ENCODE data around the gene ANKHD1. TPM values are rescaled to one million over a fixed set of nuclear protein-coding genes. Genes with fewer than 3 reads are reported as not detected.

Gene ANKHD1
- total RNA-seq, 1 donor from 2014 or later: 104 TPM

DNA sequence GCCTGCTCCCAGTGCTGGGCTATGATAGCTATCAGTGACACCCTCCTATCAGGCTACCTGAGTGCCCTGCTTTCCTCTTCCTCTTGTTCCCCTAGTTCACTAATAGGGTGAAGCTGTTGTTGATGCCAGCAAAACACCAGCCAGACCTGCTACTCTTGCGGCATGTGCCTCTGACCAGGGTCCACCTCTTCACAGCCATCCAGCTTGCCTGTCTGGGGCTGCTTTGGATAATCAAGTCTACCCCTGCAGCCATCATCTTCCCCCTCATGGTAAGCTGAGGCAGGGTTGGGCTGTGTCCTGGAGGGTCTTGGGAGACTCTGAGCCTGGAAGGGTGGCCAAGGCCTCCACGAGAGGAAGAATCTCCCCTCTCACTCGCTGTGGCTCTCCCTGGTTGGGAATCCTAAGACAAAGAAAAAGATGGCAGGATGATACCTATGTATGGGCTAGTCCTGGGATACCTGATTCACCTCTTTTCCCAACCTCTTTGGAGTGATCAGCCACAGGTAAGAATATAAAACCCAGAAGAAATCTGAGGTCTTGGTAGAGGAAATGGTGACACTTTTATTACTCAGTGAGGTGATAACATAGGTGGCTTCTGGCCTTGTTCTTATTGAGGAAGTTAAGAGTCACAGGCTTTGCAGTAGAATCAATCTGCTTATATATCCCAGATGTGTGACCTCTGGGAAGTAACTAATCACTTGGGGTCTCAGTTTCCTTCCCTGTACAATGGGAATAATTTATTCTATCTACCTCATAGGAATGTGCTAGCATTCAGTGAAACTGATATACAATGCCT, 30.1 kb upstream of the ANKHD1 start:
- no peak for DNase-seq

DNA sequence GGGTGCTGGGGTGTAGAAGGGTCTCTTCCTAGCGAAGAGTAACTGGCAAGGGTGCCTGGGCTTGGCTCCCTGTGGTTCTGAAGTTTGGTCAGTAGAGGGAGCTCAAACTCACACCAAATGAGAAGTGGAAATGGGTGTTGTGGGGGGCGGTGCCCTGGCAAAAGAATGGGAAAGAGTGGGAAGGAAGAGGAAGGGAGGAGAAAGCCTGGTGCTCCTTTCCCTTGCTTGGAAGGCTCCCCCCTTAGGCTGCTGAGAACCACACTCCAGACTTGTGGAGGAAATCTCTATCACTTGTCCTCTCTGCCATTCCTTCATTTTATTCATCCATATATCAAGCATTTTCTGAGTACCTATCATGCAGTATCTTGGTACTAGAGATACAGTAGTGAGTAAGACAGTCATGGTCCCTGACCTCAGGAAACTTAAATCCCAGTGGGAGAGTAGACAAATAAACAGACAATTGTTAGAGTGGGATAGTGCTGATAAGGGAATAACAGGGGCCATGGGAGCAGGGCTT, 28.6 kb upstream of the ANKHD1 start:
- DNase-seq: no peak

DNA sequence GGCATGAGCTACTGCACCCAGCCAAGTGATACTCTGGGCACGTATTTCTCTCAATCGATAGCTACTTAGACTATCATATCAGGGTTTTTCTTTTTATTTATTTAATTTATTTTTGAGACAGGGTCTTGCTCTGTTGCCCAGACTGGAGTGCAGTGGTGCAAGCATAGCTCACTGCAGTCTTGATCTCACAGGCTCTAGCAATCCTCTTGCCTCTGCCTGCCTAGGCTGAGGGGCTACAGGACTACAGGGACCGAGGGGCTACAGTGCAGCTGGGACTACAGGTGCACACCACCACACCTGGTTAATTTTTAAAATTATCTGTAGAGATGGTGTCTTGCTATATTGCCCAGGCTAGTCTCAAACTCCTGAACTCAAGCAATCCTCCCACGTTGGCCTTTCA, 20.3 kb upstream of the ANKHD1 start:
- DNase-seq: no peak

DNA sequence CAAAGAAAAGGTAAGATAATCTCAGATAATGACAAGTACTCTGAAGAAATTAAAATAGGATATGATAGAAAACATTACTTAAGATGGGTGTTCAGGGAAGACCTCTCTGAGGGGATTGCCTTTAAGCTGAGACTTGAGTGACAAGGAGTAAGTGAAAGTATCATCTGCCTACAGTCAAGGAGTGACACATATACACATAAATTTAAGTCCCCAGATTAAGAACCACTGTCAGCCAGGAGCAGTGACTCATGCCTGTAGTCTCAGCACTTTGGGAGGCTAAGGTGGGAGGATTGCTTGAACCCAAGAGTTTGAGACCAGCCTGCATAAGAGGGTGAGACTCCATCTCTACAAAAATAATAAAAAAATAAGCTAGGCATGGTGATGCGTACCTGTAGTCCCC, 19.7 kb upstream of the ANKHD1 start:
- DNase-seq: no peak

DNA sequence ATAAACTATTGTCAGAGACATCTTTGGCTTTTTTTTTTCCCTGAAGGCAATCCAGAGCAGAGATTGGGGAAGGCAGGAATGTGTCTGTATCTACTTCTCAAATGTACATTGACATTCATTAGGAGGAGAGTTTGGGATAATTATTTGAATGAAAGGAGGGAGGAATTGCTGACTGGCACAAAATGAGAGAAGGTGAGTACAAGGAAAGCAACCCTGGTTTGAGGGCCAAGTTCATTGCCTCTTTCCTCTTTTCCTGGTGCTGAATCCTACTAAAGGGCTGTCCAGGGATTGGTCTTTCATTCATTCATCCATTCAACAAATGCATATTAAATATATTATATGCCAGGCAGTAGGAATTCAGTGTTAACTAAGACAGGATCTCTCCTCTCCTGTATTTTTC, 18.8 kb upstream of the ANKHD1 start:
- no peak for DNase-seq

DNA sequence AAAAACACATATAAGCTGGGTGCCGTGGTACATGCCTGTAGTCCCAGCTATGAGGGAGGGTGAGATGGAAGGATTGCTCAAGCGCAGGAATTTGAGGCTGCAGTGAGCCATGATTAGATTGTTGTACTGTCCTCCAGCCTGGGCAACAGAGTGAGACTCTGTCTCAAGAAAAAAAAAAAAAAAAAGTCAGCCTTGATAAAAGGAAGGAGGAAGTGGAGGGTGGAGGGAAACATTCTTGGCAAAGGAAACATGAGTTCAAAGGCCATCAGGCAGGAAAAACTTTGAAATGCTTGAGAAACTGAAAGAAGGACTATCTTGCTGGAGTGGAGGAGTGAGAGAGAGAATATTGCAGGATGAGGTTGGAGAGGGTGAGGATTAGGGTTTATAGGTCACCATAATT, 18.3 kb upstream of the ANKHD1 start:
- no peak for DNase-seq

DNA sequence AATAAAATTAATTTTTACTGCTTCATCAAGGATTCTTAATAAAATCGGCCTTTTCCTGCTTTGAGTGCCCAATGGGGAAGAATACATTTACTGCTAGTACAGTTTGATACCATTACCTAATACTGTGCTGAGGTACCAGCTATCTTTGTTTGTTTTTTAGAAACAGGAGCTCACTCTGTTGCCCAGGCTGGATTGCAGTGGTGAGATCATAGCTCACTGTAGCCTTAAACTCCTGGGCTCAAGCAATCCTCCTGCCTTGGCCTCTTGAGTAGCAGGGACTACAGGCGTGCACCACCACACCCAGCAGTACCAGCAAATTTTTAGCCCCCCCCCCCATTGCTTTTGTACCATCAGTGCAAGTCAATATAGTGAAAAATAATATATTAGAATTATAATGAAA, 13.6 kb upstream of the ANKHD1 start:
- DNase-seq: no peak

DNA sequence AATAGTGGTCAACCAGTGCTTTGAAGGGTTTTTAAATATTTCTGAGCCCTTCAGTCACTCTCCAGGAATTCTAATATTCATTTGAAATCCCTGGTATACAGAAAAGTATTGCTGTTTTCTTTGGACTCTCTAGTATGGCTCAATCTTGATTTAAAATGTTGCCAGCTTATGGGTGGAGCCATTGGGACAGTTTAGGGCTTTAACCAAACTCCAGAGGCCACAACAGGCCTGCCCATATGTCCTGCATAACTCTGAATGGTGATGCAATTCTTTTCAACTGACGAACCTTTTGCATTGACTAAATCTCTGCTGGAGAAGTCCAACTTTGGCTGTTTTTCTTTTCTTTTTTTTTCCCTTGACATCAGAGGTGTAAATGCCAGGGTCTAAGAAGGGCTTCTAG, 10.3 kb upstream of the ANKHD1 start:
- DNase-seq: no peak

DNA sequence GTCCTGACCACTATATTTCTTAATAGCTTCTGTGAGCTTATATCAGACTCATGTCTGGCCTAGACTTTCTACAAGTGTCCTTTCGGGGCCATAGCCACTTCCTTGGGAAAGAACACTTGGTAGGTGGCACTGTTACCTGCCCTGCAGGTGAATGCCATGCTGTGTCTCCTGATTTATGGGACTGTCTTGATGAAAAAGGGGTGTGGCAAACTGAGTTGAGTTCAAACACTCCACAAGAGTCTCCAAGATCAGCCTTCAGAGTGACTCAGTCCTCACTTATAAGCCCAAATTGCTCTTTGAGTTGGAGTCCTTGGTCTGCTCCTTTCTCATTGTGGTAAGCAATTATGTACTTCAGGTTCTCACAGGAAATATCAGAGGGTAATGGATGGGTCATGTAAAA, 9.9 kb upstream of the ANKHD1 start:
- no peak for DNase-seq

DNA sequence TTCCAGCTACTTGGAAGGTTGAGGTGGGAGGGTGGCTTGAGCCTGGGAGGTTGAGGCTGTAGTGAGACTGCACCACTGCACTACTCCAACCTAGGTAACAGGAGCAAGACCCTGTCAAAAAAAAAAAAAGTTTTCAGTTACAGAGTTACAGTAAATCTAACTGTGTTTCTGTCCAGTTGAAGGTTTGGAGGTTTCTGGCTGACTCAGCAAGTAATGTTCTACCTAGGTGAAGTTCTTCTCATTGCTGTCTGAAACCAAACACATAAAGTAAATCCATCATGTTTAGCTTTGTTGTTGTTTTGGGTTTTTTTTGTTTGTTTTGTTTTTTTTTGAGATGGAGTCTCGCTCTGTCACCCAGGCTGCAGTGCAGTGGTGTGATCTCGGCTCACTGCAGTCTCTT, 7.9 kb upstream of the ANKHD1 start:
- no peak for DNase-seq

DNA sequence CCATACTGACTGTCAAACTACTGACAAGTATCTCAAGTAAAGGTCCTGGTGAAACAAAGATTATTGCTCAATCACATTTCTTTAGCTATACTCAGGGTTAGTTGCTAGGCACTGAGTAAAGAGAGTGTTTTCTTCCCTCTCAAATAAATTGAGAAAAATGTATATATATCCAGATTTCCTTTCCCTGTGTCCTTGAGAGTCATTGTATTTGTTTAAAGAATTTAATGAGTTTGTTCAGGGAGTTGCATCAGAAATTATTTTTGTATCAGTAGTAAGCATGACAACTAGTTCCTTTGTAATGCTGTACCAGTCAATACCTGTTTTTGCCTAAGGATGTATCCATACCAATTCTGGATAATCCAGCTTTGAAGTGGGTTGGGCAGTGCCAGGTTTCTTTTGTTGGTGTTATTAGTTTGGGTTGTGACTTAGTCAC, 3.2 kb upstream of the ANKHD1 start:
- no peak for DNase-seq

DNA sequence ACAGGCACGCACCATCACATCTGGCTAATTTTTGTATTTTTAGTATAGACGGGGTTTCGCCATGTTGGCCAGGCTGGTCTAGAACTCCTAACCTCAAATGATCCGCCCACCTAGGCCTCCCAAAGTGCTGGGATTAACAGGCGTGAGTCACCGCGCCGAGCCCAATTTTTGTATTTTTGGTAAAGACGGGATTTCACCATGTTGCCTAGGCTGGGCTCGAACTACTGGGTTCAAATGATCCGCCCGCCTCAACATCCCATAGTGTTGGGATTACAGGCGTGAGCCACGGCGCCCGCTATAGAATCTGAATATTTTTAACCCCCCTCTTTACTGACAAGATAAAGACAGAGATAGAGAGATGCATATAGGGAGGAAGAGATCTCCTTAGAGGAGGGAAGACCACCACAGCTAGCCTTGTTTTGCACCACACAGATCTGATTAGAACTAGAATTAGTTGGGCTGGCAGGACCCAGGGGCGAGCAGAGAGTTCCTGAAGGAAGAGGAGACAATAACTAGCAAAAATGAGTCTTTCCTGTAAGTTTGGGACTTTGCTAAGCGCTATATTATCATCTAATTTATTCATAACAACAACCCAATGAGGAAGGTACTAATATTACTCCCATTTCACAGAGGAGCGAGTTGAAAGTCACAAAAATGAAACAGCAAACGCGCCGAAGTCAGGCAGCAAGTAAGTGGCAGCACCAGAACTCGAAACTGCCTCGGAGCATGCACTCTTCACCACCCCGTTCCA, 1.5 kb upstream of the ANKHD1 start:
- DNase-seq: no peak

DNA sequence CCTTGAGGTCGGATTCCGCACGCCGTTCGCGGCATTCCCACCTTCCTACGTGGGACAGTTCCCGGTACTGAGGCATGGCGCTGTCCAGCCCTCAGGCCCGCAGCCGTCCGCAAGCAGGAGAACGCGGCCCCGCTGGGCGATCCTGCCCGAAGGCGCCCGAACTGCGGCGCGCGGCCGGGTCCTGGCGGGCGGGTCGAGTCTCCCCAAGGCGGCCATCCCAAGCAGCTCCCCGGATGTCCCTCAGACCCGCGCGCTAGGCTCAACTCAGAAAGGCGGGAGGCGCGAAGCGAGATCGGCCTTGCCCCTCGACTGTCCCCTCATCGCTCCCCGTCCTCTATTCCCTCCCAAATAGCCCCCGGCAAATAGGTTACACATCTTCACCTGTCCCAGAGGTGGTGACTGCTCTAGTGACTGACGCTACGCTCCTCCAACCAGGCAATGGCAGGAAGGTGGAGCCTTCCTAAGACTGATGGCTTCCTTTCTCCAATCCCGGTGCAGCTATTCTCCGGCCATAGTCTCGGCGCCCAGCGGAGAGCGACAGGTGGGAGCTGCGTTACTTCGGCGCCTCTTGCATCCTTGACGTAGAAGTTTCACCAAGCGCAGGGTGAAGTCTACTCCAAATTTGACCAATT, 787 bp upstream of the ANKHD1 start:
- DNase-seq: peak; percentile 94

DNA sequence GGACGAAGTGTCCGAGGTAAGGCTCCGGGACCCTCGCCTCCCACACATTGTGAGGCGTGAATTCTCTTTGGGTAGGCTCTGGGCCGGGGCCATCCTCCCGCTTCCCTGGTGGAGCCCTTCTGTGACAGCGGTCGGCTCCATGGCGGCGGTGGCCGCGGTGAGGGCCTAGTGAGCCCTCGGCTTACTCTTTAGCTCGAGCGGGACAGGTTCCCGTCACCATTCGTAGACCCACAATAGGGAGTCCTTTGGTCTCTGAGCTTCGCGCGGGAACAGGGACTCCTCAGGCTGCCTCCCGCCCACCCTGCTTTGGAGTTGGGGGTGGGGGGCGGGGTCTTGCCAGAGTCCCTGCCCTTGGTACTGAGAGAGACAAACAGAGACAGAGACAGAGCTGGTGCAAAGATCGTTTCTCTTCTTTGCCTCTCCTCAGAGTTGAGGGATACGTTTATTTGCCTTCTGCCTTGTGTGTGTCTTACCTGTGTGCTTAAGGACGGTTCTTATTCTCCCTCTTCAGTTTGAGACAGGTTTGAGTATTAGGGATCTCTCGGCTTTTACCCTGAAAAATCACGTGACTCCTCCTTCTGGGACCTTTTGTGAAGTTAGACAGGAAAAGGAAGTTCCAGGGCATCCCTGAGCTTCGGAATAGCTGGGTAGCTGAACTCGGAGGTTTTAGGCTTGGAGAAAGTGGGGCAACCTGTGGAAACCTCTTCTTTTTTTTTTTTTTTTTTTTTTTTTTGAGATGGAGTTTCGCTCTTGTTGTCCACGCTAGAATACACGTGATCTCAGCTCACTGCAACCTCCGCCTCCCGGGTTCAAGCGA, 833 bp downstream of the ANKHD1 start:
- no peak for DNase-seq

DNA sequence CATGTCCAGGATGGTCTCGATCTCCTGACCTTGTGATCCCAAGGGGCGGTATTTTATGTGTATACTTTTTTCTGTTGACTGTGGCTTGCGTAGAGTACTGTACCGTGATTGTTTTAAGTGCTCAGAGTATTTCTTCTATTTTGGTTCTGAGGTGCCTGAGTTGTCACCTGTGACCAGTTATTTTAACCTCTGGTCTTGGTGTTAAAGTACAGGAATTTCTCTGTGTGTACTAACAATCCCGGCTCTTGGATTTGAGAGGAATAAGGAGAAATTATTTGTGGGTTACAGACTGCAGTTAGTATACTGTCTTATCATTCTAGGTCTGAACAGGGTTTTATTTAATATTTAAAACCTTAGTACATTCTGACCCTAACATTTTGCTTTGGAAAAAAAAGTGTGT, 2.0 kb downstream of the ANKHD1 start:
- DNase-seq: no peak

DNA sequence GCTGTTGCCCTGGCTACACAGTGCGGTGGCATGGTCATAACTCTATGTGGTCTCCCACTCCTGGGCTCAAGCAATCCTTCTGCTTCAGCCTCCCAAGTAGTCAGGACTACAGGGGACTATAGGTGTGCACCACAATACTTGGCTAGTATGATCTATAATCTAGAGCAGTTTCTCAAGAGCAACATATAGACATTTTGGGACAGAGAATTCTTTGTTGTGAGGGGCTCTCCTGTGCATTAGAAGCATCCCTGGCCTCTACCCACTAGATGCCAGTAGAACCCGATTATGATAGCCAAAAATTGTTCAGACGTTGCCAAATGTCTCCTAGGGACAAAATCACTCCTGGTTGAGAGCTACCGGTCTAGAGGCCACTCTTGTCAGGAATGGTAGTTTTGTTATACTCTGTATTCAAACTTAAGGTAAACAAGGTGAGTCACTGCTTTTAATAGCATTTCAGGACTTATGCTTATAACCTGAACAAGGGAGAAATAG, 7.2 kb downstream of the ANKHD1 start:
- DNase-seq: no peak

DNA sequence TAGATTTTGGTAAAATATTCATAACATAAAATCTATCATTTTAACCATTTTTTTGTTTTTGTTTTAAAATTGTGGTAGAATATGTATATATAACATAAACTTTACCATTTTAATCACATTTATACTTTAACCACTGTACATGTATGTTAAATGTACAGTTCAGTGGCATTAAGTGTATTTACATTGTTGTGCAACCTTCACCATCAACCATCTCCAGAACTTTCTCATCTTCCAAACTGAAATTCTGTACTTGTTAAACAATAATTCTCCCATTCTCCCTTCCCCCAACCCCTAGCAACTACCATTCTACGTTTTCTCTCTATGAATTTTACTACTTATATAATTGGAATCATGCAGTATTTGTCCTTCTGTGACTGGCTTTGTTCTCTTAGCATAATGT, 11.6 kb downstream of the ANKHD1 start:
- no peak for DNase-seq

DNA sequence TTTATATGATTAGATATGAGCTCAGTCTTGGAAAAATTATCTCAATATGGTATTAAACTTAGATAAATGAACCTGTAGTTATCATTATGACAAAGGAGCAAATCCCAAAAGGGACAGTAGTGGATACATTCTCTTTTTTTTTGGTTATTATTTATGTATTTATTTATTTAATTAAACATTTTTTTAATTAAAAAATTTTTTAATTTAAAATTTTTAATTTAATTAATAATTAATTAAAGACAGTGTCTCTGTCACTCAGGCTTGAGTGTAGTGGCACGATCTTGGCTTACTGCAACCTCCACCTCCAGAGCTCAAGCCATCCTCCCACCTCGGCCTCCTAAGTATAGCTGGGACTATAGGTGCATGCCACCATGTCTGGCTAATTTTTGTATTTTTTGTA, 15.6 kb downstream of the ANKHD1 start:
- DNase-seq: no peak

DNA sequence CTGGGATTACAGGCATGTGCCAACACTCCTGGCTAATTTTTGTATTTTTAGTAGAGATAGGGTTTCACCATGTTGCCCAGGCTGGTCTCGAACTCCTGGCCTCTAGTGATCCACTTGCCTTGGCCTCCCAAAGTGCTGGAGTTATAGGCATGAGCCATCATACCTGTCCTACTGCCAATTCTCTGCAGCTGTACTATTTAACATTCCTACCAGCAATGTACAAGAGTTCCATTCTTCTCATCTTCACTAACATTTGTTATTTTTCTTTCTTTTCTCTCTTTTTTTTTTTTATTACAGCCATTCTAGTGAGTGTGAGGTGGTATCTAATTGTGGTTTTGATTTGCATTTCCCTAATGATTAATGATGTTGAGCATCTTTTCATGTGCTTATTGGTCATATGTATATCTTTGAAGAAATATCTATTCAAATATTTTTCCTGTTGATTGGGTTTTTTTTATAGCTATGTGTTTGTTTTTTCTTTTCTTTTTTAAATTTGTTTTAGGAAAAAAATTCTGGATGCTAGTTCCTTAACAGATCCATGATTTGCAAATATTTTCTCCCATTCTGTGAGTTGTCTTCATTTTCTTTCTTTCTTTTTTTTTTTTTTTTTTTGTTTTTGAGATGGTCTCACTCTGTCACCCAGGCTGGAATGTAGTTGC, 17.4 kb downstream of the ANKHD1 start:
- DNase-seq: no peak

DNA sequence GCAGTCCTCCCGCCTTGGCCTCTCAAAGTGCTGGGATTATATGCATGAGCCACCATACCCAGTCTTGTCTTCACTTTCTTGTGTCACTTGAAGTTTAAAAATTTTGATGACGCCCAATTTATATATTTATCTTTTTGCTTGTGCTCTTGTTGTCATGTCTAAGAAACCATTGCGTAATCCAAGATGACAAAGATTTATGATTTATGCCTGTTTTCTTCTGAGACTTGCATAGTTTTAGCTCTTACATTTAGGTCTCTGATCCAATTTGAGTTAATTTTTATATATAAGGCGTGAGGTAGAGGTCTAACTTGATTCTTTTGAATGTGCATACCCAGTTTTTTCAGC, 18.6 kb downstream of the ANKHD1 start:
- no peak for DNase-seq

DNA sequence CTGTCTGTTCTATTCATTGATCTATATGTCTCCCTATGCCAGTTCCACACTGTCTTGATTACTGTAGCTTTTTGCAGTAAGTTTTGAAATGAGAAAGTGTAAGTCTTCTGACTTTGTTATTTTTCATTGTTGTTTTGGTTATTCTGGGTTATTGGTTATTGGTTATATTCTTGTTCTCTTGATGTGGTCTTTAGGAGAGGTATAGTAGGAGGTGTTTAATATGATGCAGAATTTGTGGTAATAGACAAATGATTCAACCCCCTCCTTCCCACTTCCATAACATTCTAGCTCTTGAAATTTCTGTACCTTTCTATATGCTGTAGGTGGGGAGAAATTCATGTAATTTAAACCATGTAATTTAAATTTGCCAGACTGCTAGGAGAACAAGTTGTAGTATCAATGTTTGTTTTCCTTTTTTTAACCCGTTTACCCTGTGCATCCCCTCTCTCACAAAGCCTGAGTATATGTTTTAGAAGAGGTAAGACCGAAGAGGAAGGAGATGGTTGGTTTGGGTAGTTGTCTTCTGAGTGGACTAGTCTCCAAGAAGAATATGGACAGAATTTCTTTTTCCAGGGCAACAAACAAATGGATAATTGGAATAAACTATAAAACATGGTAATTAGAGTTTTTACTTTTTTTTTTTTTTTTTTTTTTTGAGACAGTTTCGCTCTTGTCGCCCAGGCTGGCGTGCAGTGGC, 19.2 kb downstream of the ANKHD1 start:
- no peak for DNase-seq
